ENCODE data around the gene TBL3.

DNA sequence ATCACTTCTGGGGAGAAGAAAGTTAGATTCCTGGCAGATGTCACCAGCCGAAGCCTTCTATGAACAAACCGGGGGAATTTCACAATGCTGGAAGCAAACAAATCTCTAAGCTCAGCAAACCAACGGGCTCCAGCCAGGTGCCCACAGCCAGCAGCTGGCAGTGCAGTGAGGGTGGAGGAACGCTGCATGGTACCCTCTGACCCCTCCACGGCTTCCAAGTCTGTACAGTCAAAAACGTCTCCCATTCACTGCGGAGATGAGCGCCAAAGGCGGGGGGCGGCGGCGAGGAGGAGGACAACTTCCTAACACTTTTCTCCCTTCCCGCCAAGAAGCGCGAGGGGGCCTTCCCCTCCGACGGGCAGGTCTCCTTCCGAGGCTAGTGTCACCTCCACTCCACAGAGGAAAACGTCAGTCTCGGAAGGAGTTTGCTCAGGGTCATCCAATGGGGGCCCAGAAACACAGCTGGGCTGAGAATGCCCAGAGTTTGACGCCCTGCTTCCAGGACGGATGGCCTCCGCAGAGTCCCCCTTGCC lies 36.8 kb downstream of the TBL3 start:
- TF ChIP-seq POLR2A (IDR thresholded peaks at IDR 0.05), result no peak
- TF ChIP-seq, protein P1, sequence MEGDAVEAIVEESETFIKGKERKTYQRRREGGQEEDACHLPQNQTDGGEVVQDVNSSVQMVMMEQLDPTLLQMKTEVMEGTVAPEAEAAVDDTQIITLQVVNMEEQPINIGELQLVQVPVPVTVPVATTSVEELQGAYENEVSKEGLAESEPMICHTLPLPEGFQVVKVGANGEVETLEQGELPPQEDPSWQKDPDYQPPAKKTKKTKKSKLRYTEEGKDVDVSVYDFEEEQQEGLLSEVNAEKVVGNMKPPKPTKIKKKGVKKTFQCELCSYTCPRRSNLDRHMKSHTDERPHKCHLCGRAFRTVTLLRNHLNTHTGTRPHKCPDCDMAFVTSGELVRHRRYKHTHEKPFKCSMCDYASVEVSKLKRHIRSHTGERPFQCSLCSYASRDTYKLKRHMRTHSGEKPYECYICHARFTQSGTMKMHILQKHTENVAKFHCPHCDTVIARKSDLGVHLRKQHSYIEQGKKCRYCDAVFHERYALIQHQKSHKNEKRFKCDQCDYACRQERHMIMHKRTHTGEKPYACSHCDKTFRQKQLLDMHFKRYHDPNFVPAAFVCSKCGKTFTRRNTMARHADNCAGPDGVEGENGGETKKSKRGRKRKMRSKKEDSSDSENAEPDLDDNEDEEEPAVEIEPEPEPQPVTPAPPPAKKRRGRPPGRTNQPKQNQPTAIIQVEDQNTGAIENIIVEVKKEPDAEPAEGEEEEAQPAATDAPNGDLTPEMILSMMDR (IDR thresholded peaks at IDR 0.05), result no peak
